ENCODE results near the gene NT5DC1.
"Not testable (repeated sequence)": the region's sequence is repeated elsewhere in the genome, so short reads cannot be mapped to it uniquely, and the experiment has no call there.

- not testable (repeated sequence) for TF ChIP-seq CTCF, POLR2A, EP300 (IDR thresholded peaks at IDR 0.05)
Measured at GRCh38 chr6:116096048-116096759, 4.4 kb upstream of the NT5DC1 start.
